ENCODE data around the gene ENPP7.
"Not testable (repeated sequence)": the region's sequence is repeated elsewhere in the genome, so short reads cannot be mapped to it uniquely, and the experiment has no call there.

Gene ENPP7

GRCh38 chr17:79749156-79749815 lies 18.5 kb downstream of the ENPP7 start:
- peak; percentile 39 for DNase-seq (ENCODE audit: low read depth)

DNA sequence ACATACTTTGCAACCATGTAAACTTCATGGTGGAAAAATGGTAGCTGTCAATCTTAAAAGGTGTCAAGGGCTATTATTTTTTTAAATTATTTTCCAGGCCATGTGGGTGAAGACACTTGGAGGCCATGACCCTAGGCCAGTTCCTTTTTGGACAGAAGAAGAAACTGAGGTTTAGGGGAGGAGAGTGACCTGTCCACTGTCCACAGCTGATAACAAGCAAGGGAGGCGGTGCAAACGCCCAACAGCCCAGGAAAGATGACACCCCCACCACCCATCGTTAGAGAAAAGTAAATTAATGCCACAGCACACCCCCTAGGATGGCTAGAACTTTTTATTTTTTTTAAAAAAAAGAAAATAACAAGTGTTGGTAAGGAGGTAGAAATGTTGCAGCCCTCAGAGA lies 19.2 kb downstream of the ENPP7 start:
- DNase-seq (ENCODE audit: low read depth), result no peak

DNA sequence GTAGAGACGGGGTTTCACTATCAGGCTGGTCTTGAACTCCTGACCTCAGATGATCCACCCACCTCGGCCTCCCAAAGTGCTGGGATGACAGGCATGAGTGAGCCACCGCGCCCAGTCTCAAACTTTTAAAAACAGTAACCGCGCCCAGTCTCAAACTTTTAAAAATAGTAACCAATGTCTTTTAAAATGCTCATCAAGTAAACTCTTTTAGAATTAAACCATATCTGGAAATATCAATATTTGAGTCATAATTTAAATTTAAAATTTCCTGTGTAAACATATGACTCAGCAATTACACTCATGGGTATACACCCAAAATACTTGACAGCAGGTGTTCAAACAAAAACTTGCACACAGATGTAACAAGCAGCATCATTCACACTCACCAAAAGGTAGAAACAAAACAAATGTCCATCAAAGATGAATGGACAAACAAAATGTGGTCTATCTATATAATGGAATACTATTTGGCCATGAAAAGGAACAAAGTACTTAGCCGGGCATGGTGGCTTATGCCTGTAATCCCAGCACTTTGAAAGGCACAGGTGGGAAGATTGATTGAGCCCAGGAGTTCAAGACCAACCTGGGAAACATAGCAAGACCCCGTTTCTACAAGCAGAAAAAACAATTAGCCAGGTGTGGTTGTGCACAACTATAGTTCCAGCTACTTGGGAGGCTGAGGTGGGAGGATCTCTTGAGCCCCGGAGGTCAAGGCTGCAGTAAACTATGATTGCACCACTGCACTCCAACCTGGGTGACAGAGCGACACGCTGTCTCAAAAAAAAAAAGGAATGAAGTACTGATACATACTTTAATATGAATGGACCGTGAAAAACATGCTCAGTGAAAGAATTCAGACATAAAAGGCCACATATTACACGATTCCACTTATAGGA lies 20.2 kb downstream of the ENPP7 start:
- DNase-seq (ENCODE audit: low read depth), result no peak

- no peak for DNase-seq (ENCODE audit: low read depth)
These were observed 21.4 kb downstream of the ENPP7 start for GRCh38 chr17:79752175-79752574.

GRCh38 chr17:79754370-79754769 lies 23.6 kb downstream of the ENPP7 start:
- DNase-seq (ENCODE audit: low read depth), result no peak

DNA sequence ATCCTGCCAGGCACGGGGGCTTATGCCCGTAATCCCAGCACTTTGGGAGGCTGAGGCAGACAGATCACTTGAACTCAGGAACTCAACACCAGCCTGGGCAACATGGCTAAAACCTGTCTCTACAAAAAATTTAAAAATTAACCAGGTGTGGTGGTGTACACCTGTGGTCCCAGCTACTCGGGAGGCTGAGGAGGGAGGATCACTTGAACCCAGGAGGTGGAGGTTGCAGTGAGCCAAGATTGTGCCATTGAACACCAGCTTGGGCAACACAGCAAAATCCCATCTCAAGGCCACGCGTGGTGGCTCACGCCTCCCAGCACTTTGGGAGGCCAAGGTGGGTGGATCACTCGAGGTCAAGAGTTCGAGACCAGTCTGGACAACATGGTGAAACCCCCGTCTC lies 24.2 kb downstream of the ENPP7 start:
- not testable (repeated sequence) for DNase-seq (ENCODE audit: low read depth)

GRCh38 chr17:79755591-79755990 lies 24.8 kb downstream of the ENPP7 start:
- DNase-seq (ENCODE audit: low read depth), result no peak

GRCh38 chr17:79757140-79757745 lies 26.5 kb downstream of the ENPP7 start:
- no peak for DNase-seq (ENCODE audit: low read depth)

GRCh38 chr17:79758271-79758670 lies 27.5 kb downstream of the ENPP7 start:
- DNase-seq (ENCODE audit: low read depth), result no peak

DNA sequence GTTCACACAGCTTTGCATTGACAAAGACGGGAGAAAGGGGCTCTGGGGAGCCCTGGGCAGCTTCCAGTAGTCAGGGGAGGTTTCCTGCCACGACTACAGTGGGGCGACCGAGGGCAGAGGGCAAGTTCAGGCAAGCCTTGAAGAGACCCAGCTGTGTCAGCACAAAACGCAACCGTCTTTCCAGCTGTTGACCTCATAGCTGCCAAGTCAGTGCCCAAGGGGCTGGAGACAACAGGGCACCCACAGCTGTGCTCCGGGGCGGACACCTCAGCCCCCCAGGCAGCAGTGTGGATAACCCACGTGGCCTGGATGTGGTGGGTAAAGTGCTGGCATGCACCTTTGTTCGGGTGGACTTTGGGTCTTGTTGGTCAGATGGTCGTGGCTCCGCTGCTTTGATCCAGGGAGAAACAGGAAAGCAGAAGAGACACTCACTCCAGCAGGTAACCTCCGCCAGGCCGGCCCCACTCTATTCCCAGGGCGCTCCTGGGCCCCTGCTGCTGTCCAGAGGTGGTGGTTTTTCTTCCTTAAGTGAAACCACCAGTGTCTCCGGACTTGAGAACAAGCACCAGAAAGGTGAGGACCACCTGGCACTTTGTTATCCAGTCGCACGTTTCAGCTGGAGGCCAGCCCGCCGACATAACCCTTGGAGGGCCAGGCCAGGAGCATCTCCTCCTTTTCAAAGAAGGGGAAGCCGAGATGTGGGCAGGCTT lies 29.6 kb downstream of the ENPP7 start:
- DNase-seq (ENCODE audit: low read depth), result no peak

DNA sequence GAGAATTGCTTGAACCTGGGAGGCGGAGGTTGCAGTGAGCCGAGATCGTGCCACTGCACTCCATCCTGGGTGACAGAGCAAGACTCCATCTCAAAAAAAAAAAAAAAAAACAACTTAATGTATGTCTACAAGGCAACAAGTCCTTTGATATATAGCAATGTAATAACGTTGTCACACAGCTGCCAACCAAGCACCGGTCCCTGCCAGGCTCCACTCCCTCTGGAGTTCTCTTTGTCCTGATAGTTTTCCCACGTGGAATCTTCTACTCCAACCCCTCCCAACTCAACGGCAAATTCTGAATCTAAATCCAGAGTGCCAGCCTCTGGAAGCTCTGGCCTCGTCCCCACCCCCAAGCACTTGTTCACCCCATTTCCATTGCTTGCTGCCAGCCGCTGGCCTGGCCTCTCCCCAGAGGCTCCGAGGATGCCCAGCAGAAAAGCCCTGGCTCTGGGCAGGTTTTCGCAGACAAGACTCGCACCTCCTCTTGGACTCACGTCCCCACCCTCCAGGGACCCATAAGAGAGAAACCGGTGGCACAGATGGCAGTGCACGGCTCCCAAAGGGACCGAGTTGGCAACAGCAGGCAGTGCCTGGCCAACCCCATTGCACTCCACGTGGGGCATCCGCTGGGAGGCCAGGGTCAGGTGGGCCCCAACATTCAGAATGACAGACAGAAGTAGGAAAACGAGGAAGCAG lies 31.3 kb downstream of the ENPP7 start:
- no peak for DNase-seq (ENCODE audit: low read depth)

GRCh38 chr17:79765708-79766107 lies 35.0 kb downstream of the ENPP7 start:
- DNase-seq (ENCODE audit: low read depth), result no peak

GRCh38 chr17:79769570-79770506 lies 39.1 kb downstream of the ENPP7 start:
- no peak for DNase-seq (ENCODE audit: low read depth)

DNA sequence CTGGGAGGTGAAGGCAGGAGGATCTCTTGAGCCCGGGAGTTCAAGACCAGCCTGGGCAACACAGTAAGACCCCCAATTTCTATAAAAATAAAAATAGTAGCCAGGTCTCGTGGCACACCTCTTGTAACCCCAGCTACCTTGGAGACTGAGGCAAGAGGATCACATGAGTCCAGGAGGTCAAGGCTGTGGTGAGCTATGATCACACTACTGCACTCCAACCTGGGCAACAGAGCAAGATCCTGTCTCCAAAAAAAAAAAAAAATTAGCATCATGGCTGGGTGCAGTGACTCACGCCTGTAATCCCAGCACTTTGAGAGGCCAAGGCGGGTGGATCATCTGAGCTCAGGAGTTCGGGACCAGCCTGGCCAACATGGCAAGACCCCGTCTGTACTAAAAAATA lies 40.5 kb downstream of the ENPP7 start:
- no peak for DNase-seq (ENCODE audit: low read depth)

DNA sequence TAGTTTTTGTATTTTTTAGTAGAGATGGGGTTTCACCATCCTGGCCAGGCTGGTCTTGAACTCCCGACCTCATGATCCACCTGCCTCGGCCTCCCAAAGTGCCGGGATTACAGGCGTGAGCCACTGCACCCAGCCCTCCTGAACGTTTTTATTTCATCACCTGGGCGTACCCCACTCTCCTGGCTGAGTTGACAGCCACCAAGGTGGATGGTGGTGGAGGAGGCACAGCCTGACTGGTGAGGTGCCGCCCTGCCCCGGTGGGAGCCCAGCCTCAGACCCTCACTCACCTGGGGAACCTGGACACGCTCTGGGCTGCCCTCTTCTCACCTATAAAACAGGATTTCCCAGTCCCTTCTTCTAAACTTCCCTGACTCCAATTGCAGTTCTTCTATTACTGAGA lies 42.0 kb downstream of the ENPP7 start:
- not testable (repeated sequence) for DNase-seq (ENCODE audit: low read depth)

DNA sequence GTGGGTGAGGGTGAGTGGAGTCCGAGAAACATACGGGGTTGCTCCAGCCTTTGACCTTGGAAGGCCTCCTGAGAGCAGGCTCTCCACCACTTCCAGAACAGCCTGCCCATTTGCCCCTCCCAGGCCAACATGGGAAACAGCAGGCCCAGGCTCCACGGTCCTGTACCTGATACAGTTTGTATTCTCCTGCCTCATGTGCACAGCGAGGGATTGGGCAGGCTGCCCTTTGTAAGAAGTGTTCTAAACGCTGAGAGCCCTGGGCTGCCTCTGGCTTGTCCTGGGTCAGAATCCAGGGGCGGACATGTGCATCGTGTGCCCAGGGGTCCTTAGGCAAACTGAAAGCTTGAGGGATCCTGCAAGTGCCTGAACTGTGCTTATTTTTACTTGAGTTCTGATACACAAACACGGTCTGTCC lies 43.8 kb downstream of the ENPP7 start:
- no peak for DNase-seq (ENCODE audit: low read depth)

DNA sequence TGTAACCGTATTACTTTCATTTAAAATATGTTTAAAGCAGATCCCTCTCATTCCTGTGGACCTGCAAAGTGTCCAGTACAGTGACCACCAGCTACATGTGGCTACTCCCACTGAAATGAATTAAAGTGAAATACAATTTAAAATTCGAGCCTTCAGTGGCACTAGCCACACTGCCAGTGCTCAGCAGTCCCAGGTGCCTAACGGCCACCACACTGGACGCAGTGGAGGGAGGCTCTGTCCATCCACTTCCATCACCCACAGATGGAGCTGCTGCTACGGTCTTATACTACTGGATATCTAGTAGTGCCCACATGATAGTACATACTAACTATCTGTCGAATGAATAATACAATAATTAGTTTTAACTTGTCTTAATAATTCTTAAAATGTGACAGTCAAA lies 44.9 kb downstream of the ENPP7 start:
- DNase-seq (ENCODE audit: low read depth), result no peak

DNA sequence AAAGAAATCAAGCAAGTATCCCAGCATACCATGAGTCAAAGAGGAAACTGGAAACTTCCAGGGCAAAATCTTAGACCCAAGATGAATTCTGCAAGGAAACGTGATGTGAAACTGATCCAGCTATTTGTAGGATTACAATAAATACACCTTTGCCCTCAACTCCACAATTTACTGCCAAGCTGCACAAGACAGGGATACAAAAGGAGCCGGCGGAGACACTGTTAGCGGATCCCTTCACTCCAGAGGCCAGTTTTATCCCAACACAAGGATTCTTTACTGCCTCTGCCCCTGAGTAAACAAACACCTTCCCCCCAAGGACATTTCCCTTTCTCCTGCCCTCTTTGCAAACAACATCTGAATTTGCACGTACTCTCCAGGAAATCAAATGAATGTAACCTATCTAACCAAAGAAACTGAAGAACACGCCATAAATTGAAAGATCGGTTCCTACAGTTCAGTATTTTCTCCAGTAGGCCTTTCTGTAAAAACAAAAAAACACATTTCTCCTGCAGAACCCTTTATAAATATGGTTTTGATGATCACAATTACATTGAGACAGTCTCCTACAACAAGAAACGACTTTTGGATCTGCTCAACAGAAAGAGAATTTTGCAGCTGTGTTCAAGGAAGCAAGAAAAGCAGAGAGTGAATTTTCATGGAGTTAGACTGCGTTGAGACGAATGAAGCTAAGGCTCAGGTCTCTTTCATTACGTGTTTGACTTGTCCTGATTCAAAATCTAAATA lies 45.8 kb downstream of the ENPP7 start:
- no peak for DNase-seq (ENCODE audit: low read depth)

DNA sequence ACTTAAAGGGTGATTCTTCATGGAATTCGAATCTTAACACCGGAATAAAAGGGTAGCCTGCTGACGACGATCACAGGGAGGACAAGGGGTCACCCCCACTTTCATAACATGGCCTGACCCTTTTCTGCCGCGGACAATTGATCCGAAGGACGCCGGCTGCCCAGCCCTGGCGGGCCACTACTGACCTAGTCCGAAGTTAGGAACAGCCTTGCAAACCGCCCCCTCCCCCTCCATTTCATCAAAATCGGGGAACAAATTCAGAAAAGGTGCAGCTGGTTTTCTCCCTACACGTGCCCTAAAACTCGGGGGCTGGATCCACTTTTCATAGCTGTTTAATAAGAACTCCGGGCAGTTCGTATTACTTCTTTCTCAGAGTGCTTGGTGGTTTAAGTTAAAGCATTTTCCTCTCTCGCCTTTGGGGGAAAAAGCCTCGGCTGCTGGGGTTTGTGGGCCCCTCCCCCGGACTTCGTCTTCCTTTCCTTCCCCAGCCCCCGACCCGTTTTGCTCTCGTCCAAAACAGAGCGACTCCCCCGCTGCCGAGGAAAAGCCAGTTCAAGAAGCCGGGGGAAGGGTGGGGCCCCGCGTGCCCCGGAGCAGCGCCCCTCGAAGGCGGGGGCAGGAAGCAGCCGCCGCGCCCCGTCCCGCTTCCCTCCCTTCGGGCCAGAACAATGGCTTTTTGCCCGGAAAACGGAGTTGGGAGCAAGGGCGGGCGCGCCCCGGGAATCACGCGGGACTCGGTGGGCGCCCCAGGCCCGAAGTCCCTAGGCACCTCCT lies 46.6 kb downstream of the ENPP7 start:
- DNase-seq (ENCODE audit: low read depth), result peak; percentile 66

Data from ELR (cell line).